K562 (cell line): ENCODE data around the gene CNTROB. TPM values are rescaled to one million over a fixed set of nuclear protein-coding genes. Genes with fewer than 3 reads are reported as not detected.

Source experiments
- BMI1 ChIP-seq: fragments of 150-350 bp; IDR thresholded peaks from 2 replicates; pipeline ENCODE4 v1.6.1; 2014; ENCODE audit warnings: low read length
- CBFA2T2 ChIP-seq: fragments of 450-650 bp; conservative IDR thresholded peaks from 2 replicates; pipeline ENCODE4 v1.6.1; 2017; ENCODE audit warnings: mild to moderate bottlenecking
- CREB3L1 ChIP-seq: fragments of 450-650 bp; IDR thresholded peaks from 2 replicates; pipeline ENCODE4 v1.6.1; 2014; ENCODE audit warnings: low read depth, mild to moderate bottlenecking, moderate library complexity, borderline replicate concordance
- HBP1 ChIP-seq: fragments of 450-650 bp; formaldehyde crosslinking; IDR thresholded peaks from 2 replicates; pipeline ENCODE4 v1.4.0; 2022; ENCODE audit warnings: missing genetic modification characterization
- IRF9 ChIP-seq: fragments of 450-650 bp; IDR thresholded peaks from 2 replicates; pipeline ENCODE4 v1.6.1; 2016; ENCODE audit warnings: missing biosample characterization, missing genetic modification characterization
- PYGO2 ChIP-seq: fragments of 450-650 bp; IDR thresholded peaks from 2 replicates; pipeline ENCODE4 v1.6.1; 2016; ENCODE audit warnings: mild to moderate bottlenecking, missing genetic modification characterization, moderate library complexity, missing compliant biosample characterization
- ZBTB33 ChIP-seq: sonication (generic); formaldehyde crosslinking; IDR thresholded peaks from 2 replicates; pipeline ENCODE4 v1.8.1; 2023; ENCODE audit warnings: mild to moderate bottlenecking, missing genetic modification reagents
- ZNF347 ChIP-seq: fragments of 450-650 bp; formaldehyde crosslinking; IDR thresholded peaks from 2 replicates; pipeline ENCODE4 v1.4.0; 2020; ENCODE audit warnings: low read depth, mild to moderate bottlenecking, moderate library complexity
- polyA plus RNA-seq, 8 experiments: library from polyadenylated mRNA; depleted of rRNA in 4 of 8; stranded (reverse) in 5 of 8; unstranded in 3 of 8; fragments of >200 nt; fragmentation: Nextera tagmentation in 2 of 8; fragmentation: Illumina TruSeq in 1 of 8; extraction: Ambion mirVana in 2 of 8; extraction: Trizol in 1 of 8; gene quantifications; 2 replicates each; pipeline versions ENCODE4 v1.2.1 to v1.2.3, GENCODE V29; 2011 to 2014; ENCODE audit warnings: inconsistent platforms in 1 of 8, missing spikeins in 1 of 8
- total RNA-seq, 7 experiments: library from RNA; depleted of rRNA in 6 of 7; stranded (reverse); fragments of >200 nt in 6 of 7; fragmentation: Illumina TruSeq in 2 of 7; extraction: Trizol in 2 of 7; gene quantifications; 2 replicates each; pipeline versions ENCODE4 v1.2.1 to v1.2.3, GENCODE V29; 2011 to 2021; ENCODE audit warnings: low replicate concordance in 1 of 7

CNTROB gene
- total and polyA plus RNA-seq, 9 of the 15 experiments (the other 6 are each of a cell fraction or from before 2014, with no cell fraction given) = 1.9 to 33.3 (median 23.0) TPM

GRCh38 chr17:7910711-7911110 lies 21.3 kb upstream of the CNTROB start (continued):
- TF ChIP-seq HBP1 (no peak), IRF9 (no peak), CREB3L1 (no peak), ZNF347 (CRISPR knock-in tag) (no peak), PYGO2 (tag) (no peak), ZBTB33 (no peak), CBFA2T2 (no peak), BMI1 (no peak)
